ENCODE measurements around the gene DAB2IP.
"Not testable (repeated sequence)": the region's sequence is repeated elsewhere in the genome, so short reads cannot be mapped to it uniquely, and the experiment has no call there.

Gene DAB2IP

GRCh38 chr9:121776739-121777637 lies 125.6 kb downstream of the DAB2IP start:
- no peak for DNase-seq (ENCODE audit: low spot score)

GRCh38 chr9:121778252-121779225 lies 127.1 kb downstream of the DAB2IP start:
- no peak for DNase-seq (ENCODE audit: low spot score)

GRCh38 chr9:121779381-121780117 lies 128.1 kb downstream of the DAB2IP start:
- DNase-seq (ENCODE audit: low spot score) = no peak

GRCh38 chr9:121780177-121781040 lies 129.0 kb downstream of the DAB2IP start:
- no peak for DNase-seq (ENCODE audit: low spot score)

- no peak for DNase-seq (ENCODE audit: low spot score)
Measured at GRCh38 chr9:121781145-121781548, 129.7 kb downstream of the DAB2IP start.

GRCh38 chr9:121781701-121782464 lies 130.4 kb downstream of the DAB2IP start:
- no peak for DNase-seq (ENCODE audit: low spot score)

- DNase-seq (ENCODE audit: low spot score) = no peak
Measured at GRCh38 chr9:121782514-121783110, 131.2 kb downstream of the DAB2IP start.

GRCh38 chr9:121783111-121783510 lies 131.7 kb downstream of the DAB2IP start:
- no peak for DNase-seq (ENCODE audit: low spot score)

- no peak for DNase-seq (ENCODE audit: low spot score)
Measured at GRCh38 chr9:121783521-121784507, 132.4 kb downstream of the DAB2IP start.

- DNase-seq (ENCODE audit: low spot score) = no peak
Measured at GRCh38 chr9:121784731-121785411, 133.4 kb downstream of the DAB2IP start.

GRCh38 chr9:121785673-121786542 lies 134.5 kb downstream of the DAB2IP start:
- DNase-seq (ENCODE audit: low spot score) = no peak

GRCh38 chr9:121786543-121786948 lies 135.1 kb downstream of the DAB2IP start:
- no peak for DNase-seq (ENCODE audit: low spot score)

- DNase-seq (ENCODE audit: low spot score) = no peak
Measured at GRCh38 chr9:121786998-121787422, 135.6 kb downstream of the DAB2IP start.

GRCh38 chr9:121788686-121789366 lies 137.4 kb downstream of the DAB2IP start:
- no peak for DNase-seq (ENCODE audit: low spot score)

GRCh38 chr9:121790841-121791240 lies 139.4 kb downstream of the DAB2IP start:
- DNase-seq (ENCODE audit: low spot score) = no peak

- not testable (repeated sequence) for DNase-seq (ENCODE audit: low spot score)
Measured at GRCh38 chr9:121792476-121792875, 141.0 kb downstream of the DAB2IP start.
